Thoracic aorta (tissue), 2 donors: ENCODE measurements around the gene CCNB2. TPM values are rescaled to one million over a fixed set of nuclear protein-coding genes. Genes with fewer than 3 reads are reported as not detected.

Experiments used
- ATAC-seq: fragments of 150-250 bp; one replicate; pipeline ENCODE4 v1.8.0; 2017; ENCODE audit warnings: low read depth; ENCODE audit not compliant: insufficient number of reproducible peaks, low FRiP score
- DNase-seq: peaks from one replicate; pipeline ENCODE4 v3.0.0-alpha.2; 2020; ENCODE audit warnings: low spot score
- H3K27ac ChIP-seq, 2 donors: fragments of 200-600 bp; sonication (generic); 1 replicate in 1 of 2; 2 replicates in 1 of 2; pipeline ENCODE4 v1.5.1; 2016; ENCODE audit warnings: mild to moderate bottlenecking in 2 of 2, moderate library complexity in 2 of 2
- H3K27me3 ChIP-seq: fragments of 200-600 bp; sonication (generic); replicated peaks from 2 replicates; pipeline ENCODE4 v1.6.0; 2016; ENCODE audit warnings: mild to moderate bottlenecking; ENCODE audit not compliant: insufficient read depth
- H3K36me3 ChIP-seq: fragments of 200-600 bp; sonication (generic); one replicate; pipeline ENCODE4 v1.5.1; 2016
- H3K4me1 ChIP-seq, 2 donors: fragments of 200-600 bp; sonication (generic); 1 replicate in 1 of 2; 2 replicates in 1 of 2; pipeline versions ENCODE4 v1.5.1 to v1.6.0; 2016; ENCODE audit warnings: low read depth in 2 of 2, mild to moderate bottlenecking in 1 of 2; ENCODE audit not compliant: control insufficient read depth in 1 of 2
- H3K4me3 ChIP-seq: fragments of 200-600 bp; sonication (generic); 2 replicates; pipeline ENCODE4 v1.5.1; 2016; ENCODE audit warnings: mild to moderate bottlenecking
- H3K9me3 ChIP-seq: fragments of 200-600 bp; sonication (generic); 2 replicates; pipeline ENCODE4 v1.5.1; 2016
- CTCF ChIP-seq: fragments of 200-600 bp; sonication (generic); IDR thresholded peaks from one replicate; pipeline ENCODE4 v1.5.1; 2019; ENCODE audit warnings: antibody characterized with exemption
- total RNA-seq, 2 donors: library from RNA; depleted of rRNA; stranded (reverse); fragments of >200 nt; gene quantifications; one replicate each; pipeline versions ENCODE4 v1.1.0 to v1.2.3, GENCODE V29; 2016

CCNB2 gene
- total RNA-seq, 2 donors from 2014 or later, result 0.42 to 0.54 TPM

DNA sequence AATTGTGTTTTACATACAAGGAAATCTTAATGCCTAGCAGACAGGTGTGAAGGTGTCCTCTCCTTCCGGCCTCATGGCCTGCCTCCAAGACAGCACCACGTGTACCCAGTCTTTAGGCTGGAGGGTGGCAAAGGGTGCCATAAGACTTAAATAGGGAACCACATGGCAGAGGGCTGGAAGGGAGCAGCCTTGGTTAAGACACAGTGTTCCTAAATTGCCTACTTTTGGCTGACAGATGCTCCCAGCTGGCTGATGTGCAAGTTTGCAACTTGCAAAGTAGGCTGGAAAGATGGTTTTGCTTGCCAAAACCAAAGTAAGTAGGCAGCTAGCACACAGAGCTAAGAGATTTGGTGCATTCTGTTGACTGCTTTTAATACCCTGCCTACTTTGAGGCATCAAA, 45.2 kb downstream of the CCNB2 start:
- H3K36me3 ChIP-seq, result peaks cover 29% of the 10 kb centered on the region
- no peak for TF ChIP-seq CTCF
- no peak for DNase-seq
- H3K27me3 ChIP-seq, result no peaks in the 10 kb centered on the region
- peaks cover 12 to 35% of the 10 kb centered on the region in 2 donors for H3K4me1 ChIP-seq
- H3K27ac ChIP-seq, result no peak overlapping the region
- H3K9me3 ChIP-seq, result no peaks in the 10 kb centered on the region
- H3K4me3 ChIP-seq, result no peak overlapping the region
- ATAC-seq, result no peak

DNA sequence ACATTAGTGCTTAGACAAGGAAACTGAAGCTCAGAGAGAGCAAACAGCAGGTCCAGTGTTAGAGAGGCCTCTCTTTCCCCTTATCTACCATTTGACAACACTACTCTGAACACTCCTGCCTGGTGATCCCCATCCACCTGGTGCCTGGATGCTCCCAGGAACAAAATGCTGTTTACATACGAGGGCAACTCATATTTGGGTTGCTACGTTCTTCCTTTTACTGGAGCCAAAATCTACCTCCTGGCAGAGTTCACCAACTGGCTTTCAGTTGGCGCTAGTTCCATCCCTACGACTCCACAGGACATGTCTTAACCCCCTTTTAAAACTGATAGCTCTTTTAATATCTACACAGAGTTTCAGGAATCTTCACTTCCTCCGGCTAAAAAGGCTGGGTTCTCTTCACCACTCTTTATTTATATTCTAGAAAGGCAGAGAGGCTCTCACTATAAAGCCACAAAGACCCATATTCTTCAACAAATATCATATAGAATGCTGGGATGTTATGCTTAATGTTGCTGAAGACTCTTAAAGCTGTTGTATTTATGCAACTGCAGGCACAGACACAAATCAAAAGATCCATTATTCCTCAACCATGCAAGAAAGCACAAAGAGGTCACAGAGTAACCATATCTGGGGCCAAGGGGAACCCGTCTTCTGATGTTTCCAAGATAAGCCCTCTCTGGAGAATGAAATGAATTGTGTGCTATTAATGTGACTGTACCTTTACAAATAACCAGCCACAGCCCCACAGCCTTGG, 47.9 kb downstream of the CCNB2 start:
- Histone ChIP-seq H3K4me1 (peaks cover 10 to 32% of the 10 kb centered on the region in 2 donors), H3K27ac (no peak overlapping the region), H3K9me3 (no peaks in the 10 kb centered on the region), H3K27me3 (no peaks in the 10 kb centered on the region), H3K4me3 (no peak overlapping the region), H3K36me3 (peaks cover 38% of the 10 kb centered on the region)
- ATAC-seq (no peak), DNase-seq (no peak)
- TF ChIP-seq CTCF, result no peak

DNA sequence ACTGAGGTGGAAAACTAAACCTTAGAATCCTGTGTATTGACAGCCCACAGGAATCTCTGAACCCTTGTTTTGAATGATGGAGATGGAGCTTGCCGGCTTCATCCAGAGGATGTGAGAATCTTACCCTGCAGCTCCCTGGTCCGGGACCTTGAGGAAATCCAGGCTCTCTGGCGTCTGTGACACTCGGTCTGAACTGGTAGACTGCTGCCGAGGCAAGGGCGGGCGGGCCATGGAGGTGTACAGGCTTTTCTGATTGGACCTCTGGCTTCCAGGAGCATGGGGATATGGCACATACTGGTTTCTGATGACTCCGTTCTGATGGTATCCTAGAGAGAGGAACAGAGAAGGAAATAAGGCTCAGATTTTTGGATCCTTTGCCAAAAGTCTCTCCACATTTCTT, 48.5 kb downstream of the CCNB2 start:
- H3K36me3 ChIP-seq, result peaks cover 39% of the 10 kb centered on the region
- TF ChIP-seq CTCF, result no peak

GRCh38 chr15:59154243-59154642, 49.3 kb downstream of the CCNB2 start:
- ATAC-seq, result no peak
- peak overlapping the region in 1 of 2 donors; percentile 8 for H3K27ac ChIP-seq

More for the DNA sequence above, 48.5 kb downstream of the CCNB2 start:
- Histone ChIP-seq H3K4me3 (no peak overlapping the region), H3K27ac (no peak overlapping the region), H3K27me3 (no peaks in the 10 kb centered on the region), H3K4me1 (peaks cover 4 to 26% of the 10 kb centered on the region in 2 donors), H3K9me3 (no peaks in the 10 kb centered on the region)
- no peak for ATAC-seq
- DNase-seq, result no peak

GRCh38 chr15:59155431-59155830, 50.5 kb downstream of the CCNB2 start:
- Histone ChIP-seq H3K9me3 (no peaks in the 10 kb centered on the region), H3K27ac (no peak overlapping the region), H3K36me3 (peaks cover 47% of the 10 kb centered on the region), H3K4me3 (no peak overlapping the region), H3K4me1 (peaks cover 0 to 9% of the 10 kb centered on the region in 2 donors), H3K27me3 (no peaks in the 10 kb centered on the region)
- no peak for TF ChIP-seq CTCF
- ATAC-seq (no peak), DNase-seq (no peak)

More at GRCh38 chr15:59154243-59154642, 49.3 kb downstream of the CCNB2 start:
- peaks cover 0 to 18% of the 10 kb centered on the region in 2 donors for H3K4me1 ChIP-seq
- no peak for DNase-seq
- H3K9me3 ChIP-seq, result no peaks in the 10 kb centered on the region
- no peaks in the 10 kb centered on the region for H3K27me3 ChIP-seq
- H3K4me3 ChIP-seq, result no peak overlapping the region
- TF ChIP-seq CTCF, result no peak
- H3K36me3 ChIP-seq, result peaks cover 42% of the 10 kb centered on the region
